Measurements from ENCODE around the gene FN3K. TPM values are rescaled to one million over a fixed set of nuclear protein-coding genes. Genes with fewer than 3 reads are reported as not detected.

FN3K gene
- total RNA-seq, 4 donors from 2014 or later: 3.4 to 22.7 (median 6.5) TPM

- Histone ChIP-seq H3K4me1 (peaks cover 4 to 19% (median 17%) of the 10 kb centered on the region in 4 donors), H3K36me3 (peaks cover 14 to 40% (median 25%) of the 10 kb centered on the region in 4 donors), H3K27me3 (no peaks in the 10 kb centered on the region), H3K9me3 (no peaks in the 10 kb centered on the region), H3K27ac (replicated peaks in 1 of 4) (no peak overlapping the region), H3K4me3 (no peak overlapping the region)
- intact Hi-C loops (cut with DNase I): loop anchor here (5.0 kb wide), 1 partner anchor 427 kb away; no protein-coding TSS in a partner anchor
- no peak for DNase-seq (ENCODE audit: extremely low spot score)
- 87% methylated on average over 16 of the region's 23 CpGs for WGBS
- TF ChIP-seq CTCF (IDR thresholded peaks at IDR 0.05): no peak
- TF ChIP-seq EP300 (IDR thresholded peaks at IDR 0.05): no peak
- no peak for TF ChIP-seq POLR2AphosphoS5 (IDR thresholded peaks at IDR 0.05)
- no peak for TF ChIP-seq POLR2A (IDR thresholded peaks at IDR 0.05; ENCODE audit: low read depth)
Observed at GRCh38 chr17:82779541-82779940, 44.1 kb downstream of the FN3K start.

- Histone ChIP-seq H3K27ac (replicated peaks in 1 of 4) (no peak overlapping the region), H3K27me3 (no peaks in the 10 kb centered on the region), H3K4me1 (peaks cover 0 to 14% (median 11%) of the 10 kb centered on the region in 4 donors), H3K4me3 (no peak overlapping the region), H3K36me3 (peaks cover 14 to 45% (median 27%) of the 10 kb centered on the region in 4 donors), H3K9me3 (no peaks in the 10 kb centered on the region)
- DNase-seq (ENCODE audit: extremely low spot score): no peak
- intact Hi-C loops (cut with DNase I): loop anchor here (5.0 to 10.0 kb wide), 2 partner anchors 95 to 137 kb away; no protein-coding TSS in a partner anchor
- TF ChIP-seq POLR2A (IDR thresholded peaks at IDR 0.05; ENCODE audit: low read depth): no peak
- 84% methylated on average over 12 of the region's 12 CpGs for WGBS
Observed at GRCh38 chr17:82780195-82780594, 44.8 kb downstream of the FN3K start.

GRCh38 chr17:82780971-82781893 is 45.8 kb downstream of the FN3K start:
- WGBS: 80% methylated on average over 16 of the region's 27 CpGs
- Histone ChIP-seq H3K27ac (replicated peaks in 1 of 4) (no peak overlapping the region), H3K36me3 (peaks cover 14 to 43% (median 31%) of the 10 kb centered on the region in 4 donors), H3K4me3 (no peak overlapping the region), H3K4me1 (peaks cover 0 to 11% (median 9%) of the 10 kb centered on the region in 4 donors), H3K9me3 (no peaks in the 10 kb centered on the region), H3K27me3 (no peaks in the 10 kb centered on the region)
- no peak for DNase-seq (ENCODE audit: extremely low spot score)
- no peak for TF ChIP-seq POLR2A (IDR thresholded peaks at IDR 0.05; ENCODE audit: low read depth)
- no peak for TF ChIP-seq POLR2AphosphoS5 (IDR thresholded peaks at IDR 0.05)
- no peak for TF ChIP-seq EP300 (IDR thresholded peaks at IDR 0.05)
- TF ChIP-seq CTCF (IDR thresholded peaks at IDR 0.05): no peak
- intact Hi-C loops (cut with DNase I): loop anchor here (5.0 to 10.0 kb wide), 2 partner anchors 94 to 136 kb away; no protein-coding TSS in a partner anchor

GRCh38 chr17:82781894-82782274 is 46.5 kb downstream of the FN3K start:
- intact Hi-C loops (cut with DNase I): loop anchor here (5.0 to 10.0 kb wide), 2 partner anchors 93 to 135 kb away; no protein-coding TSS in a partner anchor

More at GRCh38 chr17:82781894-82782274, 46.5 kb downstream of the FN3K start:
- no peak for TF ChIP-seq POLR2A (IDR thresholded peaks at IDR 0.05; ENCODE audit: low read depth)
- TF ChIP-seq POLR2AphosphoS5 (IDR thresholded peaks at IDR 0.05): no peak
- TF ChIP-seq EP300 (IDR thresholded peaks at IDR 0.05): no peak
- peak; percentile 91 to 97 (median 94) for TF ChIP-seq CTCF (IDR thresholded peaks at IDR 0.05)
- Histone ChIP-seq H3K4me1 (peaks cover 0 to 11% (median 9%) of the 10 kb centered on the region in 4 donors), H3K27ac (replicated peaks in 1 of 4) (peak overlapping the region in 1 of 4 donors; percentile 50), H3K27me3 (no peaks in the 10 kb centered on the region), H3K36me3 (peaks cover 14 to 41% (median 27%) of the 10 kb centered on the region in 4 donors), H3K4me3 (no peak overlapping the region), H3K9me3 (no peaks in the 10 kb centered on the region)
- DNase-seq (ENCODE audit: extremely low spot score): no peak
- 25% methylated on average over 8 of the region's 8 CpGs for WGBS

Measured in esophagus muscularis mucosa (tissue), 4 donors.